ENCODE data around the gene REV1. TPM values are rescaled to one million over a fixed set of nuclear protein-coding genes. Genes with fewer than 3 reads are reported as not detected.

REV1 gene
- total RNA-seq, 6 experiments from 2014 or later: 17.0 to 19.2 (median 18.6) TPM

DNA sequence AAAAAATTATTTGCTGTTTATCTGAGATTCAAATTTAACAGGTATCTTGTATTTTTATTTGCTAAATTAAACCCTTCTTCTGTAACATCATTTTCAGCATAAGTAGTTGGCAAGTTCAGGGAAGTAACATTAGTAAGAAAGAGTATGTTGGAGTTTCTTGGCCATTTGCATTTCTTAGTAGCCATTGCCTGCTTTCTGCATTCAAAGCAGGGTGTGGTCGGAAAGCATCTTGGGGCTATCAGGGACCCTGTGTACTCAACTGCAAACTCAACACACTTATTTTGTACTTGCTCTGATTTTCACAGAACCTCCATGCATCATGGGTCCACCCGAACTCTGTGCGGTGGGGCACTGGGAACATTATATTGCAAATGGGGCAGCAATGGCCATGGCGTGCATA, 30.4 kb upstream of the REV1 start:
- Mint-ChIP-seq H3K27ac (no peak overlapping the region), H3K4me3 (no peak overlapping the region), H3K36me3 (ENCODE audit: low read depth) (no peaks in the 10 kb centered on the region; the same call in 1 of the 2 replicates), H3K4me1 (ENCODE audit: low read depth) (no peaks in the 10 kb centered on the region), H3K9me3 (no peaks in the 10 kb centered on the region), H3K27me3 (ENCODE audit: insufficient read depth) (peaks cover 18% of the 10 kb centered on the region)
- TF ChIP-seq, protein P1, sequence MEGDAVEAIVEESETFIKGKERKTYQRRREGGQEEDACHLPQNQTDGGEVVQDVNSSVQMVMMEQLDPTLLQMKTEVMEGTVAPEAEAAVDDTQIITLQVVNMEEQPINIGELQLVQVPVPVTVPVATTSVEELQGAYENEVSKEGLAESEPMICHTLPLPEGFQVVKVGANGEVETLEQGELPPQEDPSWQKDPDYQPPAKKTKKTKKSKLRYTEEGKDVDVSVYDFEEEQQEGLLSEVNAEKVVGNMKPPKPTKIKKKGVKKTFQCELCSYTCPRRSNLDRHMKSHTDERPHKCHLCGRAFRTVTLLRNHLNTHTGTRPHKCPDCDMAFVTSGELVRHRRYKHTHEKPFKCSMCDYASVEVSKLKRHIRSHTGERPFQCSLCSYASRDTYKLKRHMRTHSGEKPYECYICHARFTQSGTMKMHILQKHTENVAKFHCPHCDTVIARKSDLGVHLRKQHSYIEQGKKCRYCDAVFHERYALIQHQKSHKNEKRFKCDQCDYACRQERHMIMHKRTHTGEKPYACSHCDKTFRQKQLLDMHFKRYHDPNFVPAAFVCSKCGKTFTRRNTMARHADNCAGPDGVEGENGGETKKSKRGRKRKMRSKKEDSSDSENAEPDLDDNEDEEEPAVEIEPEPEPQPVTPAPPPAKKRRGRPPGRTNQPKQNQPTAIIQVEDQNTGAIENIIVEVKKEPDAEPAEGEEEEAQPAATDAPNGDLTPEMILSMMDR (IDR thresholded peaks at IDR 0.05): no peak
- no peak for DNase-seq

DNA sequence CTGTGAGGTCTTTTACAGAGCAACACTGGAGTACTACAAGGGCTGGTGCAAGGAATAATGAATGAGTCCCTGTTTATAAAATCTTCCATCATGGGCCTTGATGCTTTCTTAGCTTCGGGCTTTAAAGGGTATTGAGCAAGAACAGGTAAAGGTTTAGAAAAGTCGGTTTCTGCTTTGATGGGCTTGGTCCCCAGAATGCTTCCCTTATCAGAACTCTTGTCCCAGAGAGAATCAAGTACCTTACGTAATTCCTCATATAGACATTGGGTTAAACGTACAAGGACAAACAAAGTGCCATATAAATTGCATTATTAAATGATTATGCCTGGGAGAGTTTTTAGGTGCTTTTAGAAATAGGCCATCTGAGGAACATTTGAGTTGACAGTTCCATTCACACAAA, 24.5 kb upstream of the REV1 start:
- Mint-ChIP-seq H3K27ac (no peak overlapping the region), H3K4me3 (no peak overlapping the region), H3K9me3 (no peaks in the 10 kb centered on the region), H3K4me1 (ENCODE audit: low read depth) (no peaks in the 10 kb centered on the region), H3K36me3 (ENCODE audit: low read depth) (no peaks in the 10 kb centered on the region; the same call in 1 of the 2 replicates), H3K27me3 (ENCODE audit: insufficient read depth) (peaks cover 34% of the 10 kb centered on the region)
- TF ChIP-seq, protein P1 (IDR thresholded peaks at IDR 0.05): no peak
- no peak for DNase-seq

DNA sequence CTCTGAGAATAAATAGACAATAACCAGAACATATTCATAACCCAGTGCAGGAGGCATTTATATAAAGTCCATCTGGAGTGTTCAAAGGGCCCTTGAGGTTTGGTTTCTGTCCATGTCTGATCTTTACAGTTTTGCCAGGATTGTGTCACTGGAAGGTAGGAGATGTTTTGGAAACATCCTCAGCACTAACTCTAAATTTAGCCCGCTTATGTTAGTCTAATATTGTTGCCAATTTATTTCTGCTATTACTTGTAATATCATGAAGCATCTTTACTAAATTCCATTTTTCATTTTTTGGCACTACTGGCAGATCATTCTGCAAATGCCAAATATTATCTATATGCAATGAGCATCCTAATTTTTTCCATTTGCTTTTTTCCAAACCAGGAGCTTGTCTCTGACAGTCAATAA, 22.4 kb upstream of the REV1 start:
- peaks cover 35% of the 10 kb centered on the region for H3K27me3 Mint-ChIP-seq (ENCODE audit: insufficient read depth)
- TF ChIP-seq, protein P1 (IDR thresholded peaks at IDR 0.05): no peak
- no peaks in the 10 kb centered on the region for H3K36me3 Mint-ChIP-seq (ENCODE audit: low read depth)
- no peaks in the 10 kb centered on the region for H3K4me1 Mint-ChIP-seq (ENCODE audit: low read depth)
- no peaks in the 10 kb centered on the region for H3K9me3 Mint-ChIP-seq
- no peak for DNase-seq
- no peak overlapping the region for H3K27ac Mint-ChIP-seq
- H3K4me3 Mint-ChIP-seq: no peak overlapping the region

DNA sequence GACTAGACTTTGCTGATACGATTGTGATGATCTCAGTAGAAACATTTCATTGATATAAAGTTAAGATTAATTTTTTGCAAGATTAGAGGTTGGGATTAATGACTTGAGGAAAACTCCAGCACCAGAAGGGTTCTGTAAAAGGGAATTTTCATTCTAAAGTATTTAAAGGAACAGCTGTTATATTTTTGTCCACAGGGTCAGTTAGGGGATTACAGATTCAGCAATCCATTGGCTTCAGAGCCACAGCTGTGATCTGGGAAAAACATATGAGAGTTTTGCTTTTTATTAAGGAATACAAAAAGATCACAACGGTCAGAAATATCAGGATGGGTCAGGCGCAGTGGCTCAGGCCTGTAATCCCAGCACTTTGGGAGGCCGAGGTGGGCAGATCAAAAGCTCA, 19.6 kb upstream of the REV1 start:
- Mint-ChIP-seq H3K27ac (no peak overlapping the region), H3K9me3 (no peaks in the 10 kb centered on the region), H3K36me3 (ENCODE audit: low read depth) (no peaks in the 10 kb centered on the region), H3K4me3 (no peak overlapping the region), H3K4me1 (ENCODE audit: low read depth) (no peaks in the 10 kb centered on the region), H3K27me3 (ENCODE audit: insufficient read depth) (peaks cover 33% of the 10 kb centered on the region)
- DNase-seq: no peak
- TF ChIP-seq, protein P1 (IDR thresholded peaks at IDR 0.05): no peak

DNA sequence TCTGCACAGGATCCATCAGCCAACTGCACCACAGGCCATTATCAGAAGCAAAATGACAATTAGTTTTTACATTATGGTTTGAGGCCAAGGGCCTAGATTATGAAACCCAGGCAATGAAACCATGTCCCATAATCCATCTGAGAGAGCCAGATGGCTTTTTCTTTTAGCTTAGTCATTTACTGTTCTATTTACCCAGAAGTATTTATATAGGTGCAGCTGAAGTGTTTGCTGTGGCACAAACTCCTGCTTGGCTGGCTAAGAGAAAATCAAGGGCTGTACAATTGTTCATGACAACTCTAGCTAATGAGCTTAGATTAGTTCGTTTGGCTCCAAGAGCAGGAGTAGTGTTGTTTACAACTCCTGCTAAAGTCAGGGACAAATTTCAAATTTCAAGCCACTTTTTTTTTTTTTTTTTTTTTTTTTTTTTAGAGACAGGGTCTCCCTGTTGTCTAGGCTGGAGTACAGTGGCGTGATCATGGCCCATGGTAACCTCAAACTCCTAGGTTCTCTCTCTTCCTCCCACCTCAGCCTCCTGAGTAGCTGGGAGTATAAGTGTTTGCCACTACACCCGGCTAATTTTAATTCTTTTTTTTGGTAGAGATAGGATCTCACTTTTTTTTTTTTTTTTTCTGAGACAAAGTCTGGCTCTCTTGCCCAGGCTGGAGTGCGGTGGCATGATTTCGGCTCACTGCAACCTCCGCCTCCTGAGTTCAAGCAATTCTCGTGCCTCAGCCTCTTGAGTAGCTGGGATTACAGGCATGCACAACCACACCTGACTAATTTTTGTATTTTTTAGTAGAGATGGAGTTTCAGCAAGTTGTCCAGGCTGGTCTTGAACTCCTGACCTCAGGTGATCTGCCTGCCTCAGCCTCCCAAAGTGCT, 18.4 kb upstream of the REV1 start:
- H3K4me3 Mint-ChIP-seq: no peak overlapping the region
- no peak for DNase-seq
- no peaks in the 10 kb centered on the region for H3K4me1 Mint-ChIP-seq (ENCODE audit: low read depth)
- H3K27me3 Mint-ChIP-seq (ENCODE audit: insufficient read depth): peaks cover 23% of the 10 kb centered on the region
- H3K27ac Mint-ChIP-seq: no peak overlapping the region
- no peaks in the 10 kb centered on the region for H3K9me3 Mint-ChIP-seq
- no peaks in the 10 kb centered on the region for H3K36me3 Mint-ChIP-seq (ENCODE audit: low read depth)
- TF ChIP-seq, protein P1 (IDR thresholded peaks at IDR 0.05): no peak
